ENCODE results near the gene CIT.

DNA sequence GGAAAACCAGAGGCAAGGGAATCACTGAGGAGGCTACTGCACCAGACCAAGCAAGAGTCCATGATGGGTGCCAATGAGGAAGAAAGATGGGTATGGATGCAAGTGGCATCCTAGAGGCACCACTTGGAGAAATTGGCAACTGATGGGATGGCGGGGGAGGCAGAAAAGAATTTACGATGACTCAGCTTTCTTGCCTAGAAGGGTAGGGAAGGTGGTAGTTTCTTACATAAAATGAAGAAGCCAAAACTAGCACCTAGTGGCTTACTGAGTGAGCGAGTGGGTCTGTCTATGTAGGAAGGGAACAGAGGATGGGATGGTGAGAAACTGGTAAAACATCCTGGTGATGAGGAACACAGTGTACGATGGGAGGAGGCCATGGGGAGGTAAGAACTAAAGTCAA is 80.8 kb downstream of the CIT start:
- TF ChIP-seq POLR2A (IDR thresholded peaks at IDR 0.05; ENCODE audit: low read depth, low read length) (no peak), TAF1 (IDR thresholded peaks at IDR 0.05; ENCODE audit: low read depth, low read length) (no peak), PAX5 (IDR thresholded peaks at IDR 0.05; ENCODE audit: insufficient read depth, low read length, severe bottlenecking) (no peak), POLR2AphosphoS5 (IDR thresholded peaks at IDR 0.05; ENCODE audit: low read depth, low read length) (no peak), SPI1 (IDR thresholded peaks at IDR 0.05; ENCODE audit: low read depth, low read length) (no peak)

Data from GM12891 (cell line).